SK-N-MC (cell line): ENCODE results near the gene CDK9.

ENCODE experiments used
- EZH2 ChIP-seq: fragments of 200-600 bp; sonication (generic); IDR thresholded peaks from one replicate; pipeline ENCODE4 v1.6.1; 2017; ENCODE audit warnings: antibody characterized with exemption
- POLR2AphosphoS5 ChIP-seq: IDR thresholded peaks from 2 replicates; pipeline ENCODE4 v1.6.1; 2012; ENCODE audit warnings: mild to moderate bottlenecking, low read depth, low read length, borderline replicate concordance

DNA sequence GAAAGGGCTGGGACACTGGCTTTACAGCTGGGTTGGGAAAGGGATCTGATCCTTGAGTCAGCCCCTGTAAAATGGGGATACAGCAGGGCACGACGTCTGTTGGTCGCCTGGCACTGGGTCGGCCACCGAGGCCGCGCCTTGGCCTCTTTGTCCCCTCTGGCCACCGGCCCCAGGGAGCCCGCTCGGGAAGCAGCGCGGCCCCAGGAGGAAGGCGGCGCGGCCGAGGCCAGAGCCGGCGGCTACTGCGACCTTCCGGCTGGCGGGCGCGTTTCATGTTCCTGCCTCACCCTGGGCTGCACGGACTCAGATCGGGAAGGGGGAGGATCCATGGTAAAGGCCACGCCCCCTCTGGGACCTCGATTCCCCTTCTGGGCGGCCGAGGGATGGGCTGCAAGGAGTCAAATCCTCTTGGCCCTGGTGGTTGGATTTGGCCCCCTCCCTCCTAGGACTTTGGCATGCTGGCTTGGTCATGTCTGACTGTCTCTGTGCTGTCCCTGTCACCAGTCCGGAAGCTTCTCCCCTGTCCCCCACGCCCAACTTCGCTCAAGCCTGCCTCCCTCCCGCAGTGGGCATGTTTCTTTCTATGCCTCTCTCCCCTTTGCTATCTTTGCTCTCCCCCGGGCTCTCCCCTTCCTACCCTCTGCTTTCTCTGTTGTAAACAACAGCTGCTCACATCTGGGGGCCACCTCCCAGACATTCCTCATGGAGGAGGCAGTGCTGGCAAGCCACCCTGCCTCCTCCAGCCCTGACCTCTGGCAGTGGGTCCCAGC, 42.6 kb downstream of the CDK9 start:
- TF ChIP-seq POLR2AphosphoS5: no peak
- no peak for TF ChIP-seq EZH2
